Liver (tissue), 9 donors: ENCODE measurements around the gene GBX1. TPM values are rescaled to one million over a fixed set of nuclear protein-coding genes. Genes with fewer than 3 reads are reported as not detected.

ENCODE experiments used
- DNase-seq: peaks from one replicate; pipeline ENCODE4 v3.0.0-alpha.2; 2017; ENCODE audit warnings: low spot score
- H3K27ac ChIP-seq, 2 donors: one replicate each; pipeline ENCODE4 v1.7.0; 2013; ENCODE audit warnings: inconsistent platforms in 2 of 2, low read length in 2 of 2, control low read depth in 1 of 2, low read depth in 1 of 2, mild to moderate bottlenecking in 1 of 2
- H3K27me3 ChIP-seq, 4 donors: one replicate each; pipeline versions ENCODE4 v1.6.1 to v1.7.0; 2013; ENCODE audit warnings: low read length in 3 of 4, inconsistent platforms in 1 of 4, mild to moderate bottlenecking in 1 of 4, moderate library complexity in 1 of 4; ENCODE audit not compliant: control insufficient read depth in 4 of 4, insufficient read depth in 4 of 4
- H3K36me3 ChIP-seq, 4 donors: one replicate each; pipeline versions ENCODE4 v1.6.1 to v1.7.0; 2013; ENCODE audit warnings: low read length in 3 of 4, mild to moderate bottlenecking in 3 of 4, low read depth in 1 of 4, moderate library complexity in 1 of 4; ENCODE audit not compliant: control insufficient read depth in 4 of 4, insufficient read depth in 3 of 4
- H3K4me1 ChIP-seq, 4 donors: one replicate each; pipeline versions ENCODE4 v1.6.1 to v1.7.0; 2013; ENCODE audit warnings: low read length in 3 of 4, mild to moderate bottlenecking in 3 of 4, moderate library complexity in 1 of 4; ENCODE audit not compliant: control insufficient read depth in 4 of 4, insufficient read depth in 4 of 4
- H3K4me3 ChIP-seq, 3 donors: one replicate each; pipeline versions ENCODE4 v1.6.1 to v1.7.0; 2013; ENCODE audit warnings: low read length in 3 of 3, control low read depth in 1 of 3, low read depth in 1 of 3, mild to moderate bottlenecking in 1 of 3
- H3K9ac ChIP-seq, 2 donors: one replicate each; pipeline ENCODE4 v1.7.0; 2013; ENCODE audit warnings: low read length in 2 of 2, mild to moderate bottlenecking in 2 of 2, moderate library complexity in 2 of 2, control low read depth in 1 of 2, low read depth in 1 of 2
- H3K9me3 ChIP-seq, 4 donors: one replicate each; pipeline versions ENCODE4 v1.6.1 to v1.7.0; 2013; ENCODE audit warnings: low read length in 3 of 4; ENCODE audit not compliant: control insufficient read depth in 4 of 4
- FOXA1 ChIP-seq: IDR thresholded peaks from 2 replicates; pipeline ENCODE4 v1.6.1; 2016; ENCODE audit warnings: antibody characterized with exemption
- FOXA2 ChIP-seq: IDR thresholded peaks from 2 replicates; pipeline ENCODE4 v1.6.1; 2016; ENCODE audit warnings: antibody characterized with exemption
- GABPA ChIP-seq, 2 donors: IDR thresholded peaks in 1 of 2; conservative IDR thresholded peaks in 1 of 2; 2 replicates each; pipeline ENCODE4 v1.6.1; 2016; ENCODE audit warnings: antibody characterized with exemption in 2 of 2, mild to moderate bottlenecking in 1 of 2, moderate library complexity in 1 of 2
- HNF4G ChIP-seq: IDR thresholded peaks from 2 replicates; pipeline ENCODE4 v1.6.1; 2016; ENCODE audit warnings: antibody characterized with exemption
- NR2F2 ChIP-seq: IDR thresholded peaks from 2 replicates; pipeline ENCODE4 v1.6.1; 2016; ENCODE audit warnings: antibody characterized with exemption
- RAD21 ChIP-seq, 2 donors: IDR thresholded peaks; 2 replicates each; pipeline ENCODE4 v1.6.1; 2016; ENCODE audit warnings: antibody characterized with exemption in 2 of 2, mild to moderate bottlenecking in 2 of 2
- SP1 ChIP-seq: IDR thresholded peaks from 2 replicates; pipeline ENCODE4 v1.6.1; 2018; ENCODE audit warnings: antibody characterized with exemption, mild to moderate bottlenecking
- YY1 ChIP-seq: IDR thresholded peaks from 2 replicates; pipeline ENCODE4 v1.6.1; 2016; ENCODE audit warnings: antibody characterized with exemption, mild to moderate bottlenecking
- WGBS: extraction: QIAGEN DNeasy Blood & Tissue Kit; methylation state at CpG from one replicate; pipeline ENCODE4 v1.1.7; 2013; 5-methylcytosine and 5-hydroxymethylcytosine counted together
- polyA plus RNA-seq, 2 donors: library from polyadenylated mRNA; stranded (reverse) in 1 of 2; unstranded in 1 of 2; fragments of 200-250 nt in 1 of 2; fragments of >200 nt in 1 of 2; fragmentation: Nextera tagmentation in 1 of 2; extraction: Ambion mirVana in 1 of 2; gene quantifications; one replicate each; pipeline versions ENCODE4 v1.2.1 to v1.2.3, GENCODE V29; 2013 to 2015
- total RNA-seq, 2 donors: library from RNA; depleted of rRNA; stranded (reverse); fragments of >200 nt; gene quantifications; one replicate each; pipeline ENCODE4 v1.2.3, GENCODE V29; 2014
- TF ChIP-seq, protein P1 (sequence below): fragments of 150-350 bp; IDR thresholded peaks from 2 replicates; pipeline ENCODE4 v1.5.1; 2017; ENCODE audit warnings: improper control_type of control experiment, low read depth, low read length; ENCODE audit not compliant: missing input control
- TF ChIP-seq, protein P2 (sequence below): IDR thresholded peaks from 2 replicates; pipeline ENCODE4 v1.6.1; 2016; ENCODE audit warnings: antibody characterized with exemption
- TF ChIP-seq, protein P3 (sequence below): IDR thresholded peaks from 2 replicates; pipeline ENCODE4 v1.6.1; 2016; ENCODE audit warnings: antibody characterized with exemption
- donor health status: healthy.
- donor health status: healthy.
- donor health status: healthy.
- donor health status: healthy.
- donor health status: healthy.

The GBX1 gene
- total and polyA plus RNA-seq, 4 donors = not detected

DNA sequence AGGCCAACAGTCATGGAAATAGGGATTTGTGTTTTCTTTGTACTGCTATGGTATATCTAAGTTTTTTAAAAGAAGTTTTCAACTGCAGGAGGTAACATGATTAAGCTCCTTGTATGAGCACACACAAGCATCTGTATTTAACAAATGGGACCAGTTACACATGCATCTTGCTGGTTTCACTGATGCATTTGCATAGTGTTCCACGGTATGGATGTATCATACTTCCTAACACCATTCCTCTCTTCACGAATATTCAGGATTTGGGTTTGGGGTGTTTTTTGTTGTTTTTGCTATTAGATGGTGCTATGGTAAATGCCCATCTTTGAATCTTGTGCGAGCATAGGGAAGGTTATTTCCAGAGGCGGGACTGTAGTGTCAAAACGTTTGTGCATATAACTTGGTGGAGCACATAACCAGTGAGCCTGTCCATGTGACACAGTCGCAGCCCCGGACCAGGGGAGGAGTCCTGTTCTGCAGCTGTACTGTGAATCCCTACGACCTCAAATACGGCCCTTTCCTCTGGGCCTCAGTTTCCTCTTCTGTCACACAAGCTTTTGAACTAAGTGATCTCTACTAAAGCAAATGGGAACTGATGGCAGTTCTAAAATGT is 40.9 kb upstream of the GBX1 start:
- H3K9ac ChIP-seq = no peak overlapping the region
- WGBS = 69% methylated on average over 9 of the region's 9 CpGs
- H3K27me3 ChIP-seq = peaks cover 0 to 12% (median 0%) of the 10 kb centered on the region in 4 donors
- no peak for TF ChIP-seq SP1
- TF ChIP-seq, protein P1, sequence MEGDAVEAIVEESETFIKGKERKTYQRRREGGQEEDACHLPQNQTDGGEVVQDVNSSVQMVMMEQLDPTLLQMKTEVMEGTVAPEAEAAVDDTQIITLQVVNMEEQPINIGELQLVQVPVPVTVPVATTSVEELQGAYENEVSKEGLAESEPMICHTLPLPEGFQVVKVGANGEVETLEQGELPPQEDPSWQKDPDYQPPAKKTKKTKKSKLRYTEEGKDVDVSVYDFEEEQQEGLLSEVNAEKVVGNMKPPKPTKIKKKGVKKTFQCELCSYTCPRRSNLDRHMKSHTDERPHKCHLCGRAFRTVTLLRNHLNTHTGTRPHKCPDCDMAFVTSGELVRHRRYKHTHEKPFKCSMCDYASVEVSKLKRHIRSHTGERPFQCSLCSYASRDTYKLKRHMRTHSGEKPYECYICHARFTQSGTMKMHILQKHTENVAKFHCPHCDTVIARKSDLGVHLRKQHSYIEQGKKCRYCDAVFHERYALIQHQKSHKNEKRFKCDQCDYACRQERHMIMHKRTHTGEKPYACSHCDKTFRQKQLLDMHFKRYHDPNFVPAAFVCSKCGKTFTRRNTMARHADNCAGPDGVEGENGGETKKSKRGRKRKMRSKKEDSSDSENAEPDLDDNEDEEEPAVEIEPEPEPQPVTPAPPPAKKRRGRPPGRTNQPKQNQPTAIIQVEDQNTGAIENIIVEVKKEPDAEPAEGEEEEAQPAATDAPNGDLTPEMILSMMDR = no peak
- no peak for TF ChIP-seq YY1
- TF ChIP-seq NR2F2 = no peak
- no peak for TF ChIP-seq RAD21 (IDR thresholded peaks at IDR 0.05)
- TF ChIP-seq FOXA1 = no peak
- TF ChIP-seq GABPA (IDR thresholded peaks at IDR 0.05 in 1 of 2, conservative IDR thresholded peaks at IDR 0.05 in 1 of 2) = no peak
- no peak for TF ChIP-seq FOXA2
- H3K9me3 ChIP-seq = no peaks in the 10 kb centered on the region
- no peak for DNase-seq
- H3K4me3 ChIP-seq = no peak overlapping the region
- peaks cover 1 to 7% (median 3%) of the 10 kb centered on the region in 4 donors for H3K36me3 ChIP-seq
- H3K27ac ChIP-seq = no peak overlapping the region
- no peaks in the 10 kb centered on the region for H3K4me1 ChIP-seq

DNA sequence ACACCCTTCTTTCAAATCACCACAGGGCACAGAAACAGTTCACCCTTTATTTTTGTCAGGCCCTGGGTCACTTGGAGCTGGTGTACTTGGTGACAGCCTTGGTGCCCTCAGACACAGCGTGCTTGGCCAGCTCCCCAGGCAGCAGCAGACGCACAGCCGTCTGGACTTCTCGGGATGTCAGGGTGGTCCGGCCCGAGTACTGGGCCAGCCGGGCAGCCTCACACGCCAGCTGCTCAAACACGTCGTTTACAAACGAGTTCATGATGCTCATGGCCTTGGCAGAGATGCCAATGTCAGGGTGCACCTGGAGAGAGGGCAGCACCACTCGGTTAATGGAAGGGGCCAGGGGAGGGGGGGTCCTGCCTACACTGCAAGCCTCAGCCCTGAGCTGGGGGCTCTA is 40.3 kb upstream of the GBX1 start:
- H3K4me1 ChIP-seq = no peaks in the 10 kb centered on the region
- no peak overlapping the region for H3K27ac ChIP-seq
- H3K9ac ChIP-seq = no peak overlapping the region
- 74% methylated on average over 12 of the region's 12 CpGs for WGBS
- H3K36me3 ChIP-seq = peaks cover 0 to 2% (median under 1%) of the 10 kb centered on the region in 4 donors
- H3K27me3 ChIP-seq = peaks cover 0 to 12% (median 0%) of the 10 kb centered on the region in 4 donors
- TF ChIP-seq SP1 (no peak), GABPA (IDR thresholded peaks at IDR 0.05 in 1 of 2, conservative IDR thresholded peaks at IDR 0.05 in 1 of 2) (no peak), RAD21 (IDR thresholded peaks at IDR 0.05) (no peak), HNF4G (no peak)
- TF ChIP-seq, protein P2, sequence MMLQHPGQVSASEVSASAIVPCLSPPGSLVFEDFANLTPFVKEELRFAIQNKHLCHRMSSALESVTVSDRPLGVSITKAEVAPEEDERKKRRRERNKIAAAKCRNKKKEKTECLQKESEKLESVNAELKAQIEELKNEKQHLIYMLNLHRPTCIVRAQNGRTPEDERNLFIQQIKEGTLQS = no peak
- TF ChIP-seq, protein P3, sequence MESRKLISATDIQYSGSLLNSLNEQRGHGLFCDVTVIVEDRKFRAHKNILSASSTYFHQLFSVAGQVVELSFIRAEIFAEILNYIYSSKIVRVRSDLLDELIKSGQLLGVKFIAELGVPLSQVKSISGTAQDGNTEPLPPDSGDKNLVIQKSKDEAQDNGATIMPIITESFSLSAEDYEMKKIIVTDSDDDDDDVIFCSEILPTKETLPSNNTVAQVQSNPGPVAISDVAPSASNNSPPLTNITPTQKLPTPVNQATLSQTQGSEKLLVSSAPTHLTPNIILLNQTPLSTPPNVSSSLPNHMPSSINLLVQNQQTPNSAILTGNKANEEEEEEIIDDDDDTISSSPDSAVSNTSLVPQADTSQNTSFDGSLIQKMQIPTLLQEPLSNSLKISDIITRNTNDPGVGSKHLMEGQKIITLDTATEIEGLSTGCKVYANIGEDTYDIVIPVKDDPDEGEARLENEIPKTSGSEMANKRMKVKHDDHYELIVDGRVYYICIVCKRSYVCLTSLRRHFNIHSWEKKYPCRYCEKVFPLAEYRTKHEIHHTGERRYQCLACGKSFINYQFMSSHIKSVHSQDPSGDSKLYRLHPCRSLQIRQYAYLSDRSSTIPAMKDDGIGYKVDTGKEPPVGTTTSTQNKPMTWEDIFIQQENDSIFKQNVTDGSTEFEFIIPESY = no peak
- DNase-seq = no peak
- H3K4me3 ChIP-seq = no peak overlapping the region
- H3K9me3 ChIP-seq = no peaks in the 10 kb centered on the region

DNA sequence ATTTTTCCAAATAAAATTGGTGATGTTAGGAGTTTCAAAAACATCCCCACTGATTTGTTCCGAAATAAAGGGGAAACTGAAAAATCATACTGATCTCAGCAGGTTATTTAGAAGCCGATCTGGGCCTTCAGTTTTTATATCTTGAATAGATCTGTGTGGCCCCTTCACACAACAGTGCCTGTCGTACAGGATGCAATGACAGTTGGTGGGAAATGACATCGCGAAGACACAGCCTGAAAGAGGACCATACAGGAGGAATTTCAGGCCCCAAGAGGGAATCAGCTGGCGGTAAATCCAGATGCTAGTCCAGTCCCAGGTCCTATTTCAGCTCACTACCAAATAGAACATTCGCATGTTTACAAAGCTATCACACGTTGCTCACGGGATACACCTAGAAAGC is 39.8 kb upstream of the GBX1 start:
- H3K4me3 ChIP-seq = no peak overlapping the region
- no peak overlapping the region for H3K9ac ChIP-seq
- TF ChIP-seq GABPA (IDR thresholded peaks at IDR 0.05 in 1 of 2, conservative IDR thresholded peaks at IDR 0.05 in 1 of 2) = no peak
- TF ChIP-seq FOXA2 = no peak
- H3K9me3 ChIP-seq = no peaks in the 10 kb centered on the region
- WGBS = 62% methylated on average over 9 of the region's 9 CpGs
- H3K36me3 ChIP-seq = no peaks in the 10 kb centered on the region
- peaks cover 0 to 12% (median 0%) of the 10 kb centered on the region in 4 donors for H3K27me3 ChIP-seq
- DNase-seq = no peak
- H3K27ac ChIP-seq = no peak overlapping the region
- H3K4me1 ChIP-seq = no peaks in the 10 kb centered on the region
